ENCODE results near the gene OR5B21.

GRCh38 chr11:58493676-58494075 is 14.2 kb downstream of the OR5B21 start:
- TF ChIP-seq CTCF (conservative IDR thresholded peaks at IDR 0.05; ENCODE audit: low read length) (no peak), EZH2phosphoT487 (IDR thresholded peaks at IDR 0.05; ENCODE audit: borderline replicate concordance) (no peak)
